Heart left ventricle (tissue), 16 donors: ENCODE data around the gene AZI2. TPM values are rescaled to one million over a fixed set of nuclear protein-coding genes. Genes with fewer than 3 reads are reported as not detected.

Experiments
- ATAC-seq, 4 donors: fragments of 200-7000 bp; cut with Tn5 transposase; one replicate each; pipeline ENCODE4 v1.9.1; 2020 to 2022; ENCODE audit warnings: moderate library complexity in 4 of 4, mild to moderate bottlenecking in 3 of 4, moderate number of reproducible peaks in 1 of 4
- DNase-seq, 5 donors: peaks; one replicate each; pipeline ENCODE4 v3.0.0-alpha.2; 2020
- H3K27ac ChIP-seq, 12 donors: fragments of 200-600 bp; sonication (generic) in 4 of 12; one replicate each; pipeline versions ENCODE4 v1.5.0 to v1.8.0; 2016 to 2022; ENCODE audit warnings: mild to moderate bottlenecking in 2 of 12
- H3K27me3 ChIP-seq, 9 donors: fragments of 200-600 bp; sonication (generic) in 2 of 9; one replicate each; pipeline versions ENCODE4 v1.5.1 to v1.8.0; 2016 to 2022; ENCODE audit warnings: mild to moderate bottlenecking in 3 of 9
- H3K36me3 ChIP-seq, 9 donors: fragments of 200-600 bp; sonication (generic) in 2 of 9; one replicate each; pipeline versions ENCODE4 v1.5.0 to v1.8.0; 2018 to 2022; ENCODE audit warnings: mild to moderate bottlenecking in 2 of 9
- H3K4me1 ChIP-seq, 12 donors: fragments of 200-600 bp; sonication (generic) in 4 of 12; one replicate each; pipeline versions ENCODE4 v1.5.0 to v1.8.0; 2016 to 2022; ENCODE audit warnings: mild to moderate bottlenecking in 3 of 12
- H3K4me3 ChIP-seq, 12 donors: fragments of 200-600 bp; sonication (generic) in 4 of 12; one replicate each; pipeline versions ENCODE4 v1.5.0 to v1.8.0; 2017 to 2022; ENCODE audit warnings: mild to moderate bottlenecking in 9 of 12, moderate library complexity in 4 of 12
- H3K9me3 ChIP-seq, 12 donors: fragments of 200-600 bp; sonication (generic) in 4 of 12; one replicate each; pipeline versions ENCODE4 v1.5.0 to v1.8.0; 2016 to 2022; ENCODE audit warnings: mild to moderate bottlenecking in 1 of 12
- CTCF ChIP-seq, 12 donors: fragments of 200-600 bp; sonication (generic) in 4 of 12; IDR thresholded peaks; one replicate each; pipeline versions ENCODE4 v1.5.0 to v1.8.0; 2018 to 2022; ENCODE audit warnings: antibody characterized with exemption in 12 of 12, mild to moderate bottlenecking in 5 of 12
- POLR2A ChIP-seq, 2 donors: fragments of 450-650 bp; IDR thresholded peaks; one replicate each; pipeline ENCODE4 v1.6.1; 2017; ENCODE audit warnings: antibody characterized with exemption in 2 of 2, mild to moderate bottlenecking in 2 of 2, moderate library complexity in 2 of 2
- WGBS, 4 donors: extraction: QIAGEN DNeasy Blood & Tissue Kit in 2 of 4; methylation state at CpG; one replicate each; pipeline versions ENCODE4 v1.1.5 to v1.1.7; 2013 to 2018; 5-methylcytosine and 5-hydroxymethylcytosine counted together
- intact Hi-C, 10 donors: fragments of 100-400 bp; cut with DNase I; formaldehyde crosslinking; loops; one replicate each; pipeline versions ENCODE4 v1.11.1 to v1.14.2; 2022
- polyA plus RNA-seq, 2 donors: library from polyadenylated mRNA; stranded (reverse); fragments of 200-250 nt; gene quantifications; one replicate each; pipeline ENCODE4 v1.2.3, GENCODE V29; 2013
- total RNA-seq, 9 donors: library from RNA; depleted of rRNA in 2 of 9; stranded (reverse); fragments of >200 nt in 2 of 9; fragmentation: NEBNext Ultra II Directional in 3 of 9; extraction: Animal tissue kit (Norgen Biotek cat#: 25700) in 3 of 9; gene quantifications; one replicate each; pipeline versions ENCODE4 v1.1.0 to v1.2.4, GENCODE V29; 2016 to 2023
- donor health status: ischemic (EF 13 %, LVEDD 7.1; RV severe dilation, severe dysfunction).
- donor health status: healthy with polysubstance abuse.
- donor health status: DM: no; HTN: yes; CAD: no.
- donor health status: DM: no; HTN: no; CAD: no.
- donor health status: ischemic (EF 25% LVEDD 6.9; RV normal size, moderate dysfunction).
- donor health status: ischemic (EF 25% LVEDD 5.7; RV mildly dilated, moderate dysfunction).
- donor health status: healthy.
- donor health status: DM: yes; HTN: yes; CAD: no.
- donor health status: ischemic (EF 35%, LVEDD 5.7; RV mildly dilated, moderate dysfunction).
- donor health status: nonischemic (EF 11% LVEDD 7.7; RV severe dilation, severe dysfunction).
- donor health status: DM: yes; HTN: yes; CAD: no.
- donor health status: PGD.
- donor health status: ischemic (EF 29% LVEDD 5.4; RV normal size, mild dysfunction).
- donor health status: nonischemic (EF 23%, LVEDD 6.1; RV moderate dilation, normal function).

AZI2 gene
- total and polyA plus RNA-seq, 11 donors, result 14.3 to 48.1 (median 33.2) TPM

GRCh38 chr3:28376424-28376823 lies 27.8 kb upstream of the AZI2 start:
- Histone ChIP-seq H3K27ac (peak overlapping the region in 1 of 12 donors; percentile 56), H3K9me3 (peaks cover 0 to 9% (median 0%) of the 10 kb centered on the region in 12 donors), H3K27me3 (no peaks in the 10 kb centered on the region), H3K4me1 (peaks cover 0 to 5% (median 0%) of the 10 kb centered on the region in 12 donors), H3K36me3 (no peaks in the 10 kb centered on the region), H3K4me3 (peak overlapping the region in 1 of 12 donors; percentile 20)
- no peak for TF ChIP-seq POLR2A (IDR thresholded peaks at IDR 0.05)
- intact Hi-C loops, result no loop called here
- DNase-seq, result no peak
- 78 to 82% (median 80%) methylated on average over 4 of the region's 4 CpGs for WGBS, 4 donors
- ATAC-seq, result peak; percentile 45 to 87 (median 70)

GRCh38 chr3:28349469-28350000 lies 911 bp upstream of the AZI2 start:
- H3K27ac ChIP-seq, result peak overlapping the region; percentile 97 to 100 (median 98)
- TF ChIP-seq POLR2A (IDR thresholded peaks at IDR 0.05) (no peak), CTCF (IDR thresholded peaks at IDR 0.05) (no peak)
- no peaks in the 10 kb centered on the region for H3K27me3 ChIP-seq
- H3K4me3 ChIP-seq, result peak overlapping the region; percentile 59 to 89 (median 80)
- peaks cover 0 to 55% (median 41%) of the 10 kb centered on the region in 12 donors for H3K4me1 ChIP-seq
- H3K9me3 ChIP-seq, result peaks cover 0 to 31% (median 8%) of the 10 kb centered on the region in 12 donors
- ATAC-seq (peak; percentile 4 to 22 (median 12)), DNase-seq (no peak)
- intact Hi-C loops, result loop anchor here in 2 of 10 donors (5.0 to 10.0 kb wide), 2 partner anchors 105 to 107 kb away; partner anchors contain the start of gene CMC1 (in 2 of the 2)
- peaks cover 0 to 21% (median 4%) of the 10 kb centered on the region in 9 donors for H3K36me3 ChIP-seq
- 12 to 24% (median 16%) methylated on average over 13 of the region's 13 CpGs for WGBS, 4 donors

- Histone ChIP-seq H3K27me3 (no peaks in the 10 kb centered on the region), H3K4me3 (peak overlapping the region; percentile 59 to 89 (median 80)), H3K4me1 (peaks cover 0 to 68% (median 46%) of the 10 kb centered on the region in 12 donors), H3K36me3 (peaks cover 0 to 12% (median 0%) of the 10 kb centered on the region in 9 donors), H3K9me3 (peaks cover 0 to 22% (median 4%) of the 10 kb centered on the region in 12 donors), H3K27ac (peak overlapping the region; percentile 97 to 100 (median 98))
- intact Hi-C loops, result loop anchor here in 2 of 10 donors (5.0 to 10.0 kb wide), 2 partner anchors 103 to 106 kb away; partner anchors contain the start of gene CMC1 (in 2 of the 2)
- TF ChIP-seq POLR2A (IDR thresholded peaks at IDR 0.05), result no peak
- TF ChIP-seq CTCF (IDR thresholded peaks at IDR 0.05), result peak in 1 of 12 donors; percentile 0
- 1% methylated on average over 16 of the region's 16 CpGs for WGBS, 4 donors
- DNase-seq (no peak), ATAC-seq (peak; percentile 86 to 89 (median 88))
Observed at GRCh38 chr3:28348265-28348628, 377 bp downstream of the AZI2 start.

- TF ChIP-seq POLR2A (IDR thresholded peaks at IDR 0.05), result no peak
- no peak for TF ChIP-seq CTCF (IDR thresholded peaks at IDR 0.05)
- Histone ChIP-seq H3K9me3 (peaks cover 0 to 16% (median 2%) of the 10 kb centered on the region in 12 donors), H3K27me3 (no peaks in the 10 kb centered on the region), H3K27ac (peak overlapping the region; percentile 97 to 100 (median 98)), H3K36me3 (peaks cover 0 to 5% (median 0%) of the 10 kb centered on the region in 9 donors), H3K4me3 (peak overlapping the region; percentile 59 to 89 (median 80)), H3K4me1 (peaks cover 0 to 73% (median 47%) of the 10 kb centered on the region in 12 donors)
- DNase-seq, result no peak
- no peak for ATAC-seq
- WGBS, 4 donors, result 30 to 32% (median 31%) methylated on average over 16 of the region's 16 CpGs
- intact Hi-C loops, result loop anchor here in 2 of 10 donors (5.0 to 10.0 kb wide), 2 partner anchors 103 to 105 kb away; partner anchors contain the start of gene CMC1 (in 2 of the 2)
Observed at GRCh38 chr3:28347374-28348264, 1.0 kb downstream of the AZI2 start.
